GM19372 (cell line): ENCODE data around the gene MED13L.
"Not testable (repeated sequence)": the region's sequence is repeated elsewhere in the genome, so short reads cannot be mapped to it uniquely, and the experiment has no call there.

Experiments used
- ATAC-seq: cut with Tn5 transposase; IDR thresholded peaks from one replicate; pipeline ENCODE4 v1.9.1; 2021; ENCODE audit warnings: mild to moderate bottlenecking, low read depth, moderate library complexity; ENCODE audit not compliant: unreplicated experiment

The MED13L gene

GRCh38 chr12:115993737-115994136 lies 283.8 kb downstream of the MED13L start:
- ATAC-seq: no peak

GRCh38 chr12:115990241-115990640 lies 287.3 kb downstream of the MED13L start:
- ATAC-seq: no peak

GRCh38 chr12:115988625-115989563 lies 288.6 kb downstream of the MED13L start:
- no peak for ATAC-seq

- no peak for ATAC-seq
Measured at GRCh38 chr12:115988212-115988611, 289.3 kb downstream of the MED13L start.

GRCh38 chr12:115984616-115985015 lies 292.9 kb downstream of the MED13L start:
- ATAC-seq: no peak

GRCh38 chr12:115983226-115983798 lies 294.2 kb downstream of the MED13L start:
- ATAC-seq: no peak

- ATAC-seq: no peak
Measured at GRCh38 chr12:115980339-115980738, 297.2 kb downstream of the MED13L start.

- no peak for ATAC-seq
Measured at GRCh38 chr12:115979851-115980250, 297.6 kb downstream of the MED13L start.

- ATAC-seq: no peak
Measured at GRCh38 chr12:115979351-115979750, 298.1 kb downstream of the MED13L start.

GRCh38 chr12:115976829-115977228 lies 300.7 kb downstream of the MED13L start:
- not testable (repeated sequence) for ATAC-seq

- ATAC-seq: no peak
Measured at GRCh38 chr12:115975411-115975810, 302.1 kb downstream of the MED13L start.

GRCh38 chr12:115973968-115974724 lies 303.3 kb downstream of the MED13L start:
- ATAC-seq: no peak

GRCh38 chr12:115973066-115973465 lies 304.4 kb downstream of the MED13L start:
- ATAC-seq: no peak

GRCh38 chr12:115972241-115972640 lies 305.3 kb downstream of the MED13L start:
- ATAC-seq: no peak

- no peak for ATAC-seq
Measured at GRCh38 chr12:115968211-115968610, 309.3 kb downstream of the MED13L start.

GRCh38 chr12:115966376-115966775 lies 311.1 kb downstream of the MED13L start:
- no peak for ATAC-seq

- ATAC-seq: no peak
Measured at GRCh38 chr12:115964626-115965025, 312.9 kb downstream of the MED13L start.

- no peak for ATAC-seq
Measured at GRCh38 chr12:115964214-115964613, 313.3 kb downstream of the MED13L start.

- no peak for ATAC-seq
Measured at GRCh38 chr12:115962216-115962615, 315.3 kb downstream of the MED13L start.

- ATAC-seq: no peak
Measured at GRCh38 chr12:115960868-115961802, 316.4 kb downstream of the MED13L start.
